H1 (cell line): Measurements from ENCODE around the gene HSPBP1. TPM values are rescaled to one million over a fixed set of nuclear protein-coding genes. Genes with fewer than 3 reads are reported as not detected.

Experiments
- CTCF ChIA-PET: fragments of 300-600 bp; sonication (Branson Sonifier 250); formaldehyde crosslinking; loops from one replicate; lab custom pipeline; 2021; ENCODE audit not compliant: partially characterized antibody; lab: Charles Lee
- POLR2A ChIA-PET: fragments of 300-600 bp; sonication (Branson Sonifier 250); formaldehyde crosslinking; loops from one replicate; lab custom pipeline; 2021; ENCODE audit warnings: inconsistent platforms; ENCODE audit not compliant: partially characterized antibody; lab: Charles Lee
- DNase-seq, 2 experiments: peaks; one replicate each; pipeline versions ENCODE4 v3.0.0 to v3.0.0-alpha.2; 2010 to 2022; ENCODE audit warnings: low spot score in 2 of 2, low read depth in 1 of 2, mixed read lengths in 1 of 2
- FAIRE-seq: peaks from 2 replicates; lab custom pipeline; 2011; peaks lifted over from hg19 to GRCh38; lab: Jason Lieb, UNC
- H2AFZ ChIP-seq: 2 replicates; pipeline ENCODE4 v1.8.1; 2012; ENCODE audit warnings: low read length, inconsistent platforms
- H2AK5ac ChIP-seq: 2 replicates; pipeline ENCODE4 v1.6.1; 2013; ENCODE audit warnings: low read depth, low read length
- H2BK120ac ChIP-seq: replicated peaks from 2 replicates; pipeline ENCODE3; 2013; ENCODE audit warnings: low read depth, low read length, inconsistent platforms
- H2BK12ac ChIP-seq: 2 replicates; pipeline ENCODE4 v1.6.1; 2013; ENCODE audit warnings: low read depth, low read length
- H2BK15ac ChIP-seq: 2 replicates; pipeline ENCODE4 v1.6.1; 2013; ENCODE audit warnings: low read length
- H2BK20ac ChIP-seq: 2 replicates; pipeline ENCODE4 v1.6.1; 2013; ENCODE audit warnings: low read length
- H2BK5ac ChIP-seq: 2 replicates; pipeline ENCODE4 v1.6.1; 2013; ENCODE audit warnings: low read depth, low read length
- H3K14ac ChIP-seq: 2 replicates; pipeline ENCODE4 v1.6.1; 2013; ENCODE audit warnings: inconsistent platforms; ENCODE audit not compliant: insufficient read length
- H3K18ac ChIP-seq: 2 replicates; pipeline ENCODE4 v1.6.1; 2013; ENCODE audit warnings: low read length; ENCODE audit errors: extremely low read depth
- H3K23ac ChIP-seq: 2 replicates; pipeline ENCODE4 v1.6.1; 2013; ENCODE audit warnings: inconsistent platforms; ENCODE audit not compliant: insufficient read length
- H3K23me2 ChIP-seq: 2 replicates; pipeline ENCODE4 v1.6.1; 2013; ENCODE audit warnings: low read depth, low read length
- H3K27ac ChIP-seq: 2 replicates; pipeline ENCODE4 v1.6.1; 2011; ENCODE audit warnings: low read depth, low read length, inconsistent platforms
- H3K27me3 ChIP-seq, 4 experiments: replicated peaks in 1 of 4; 1 replicate in 1 of 4; 2 replicates in 3 of 4; pipeline versions ENCODE4 v1.6.1 to v1.8.1; 2011 to 2013; ENCODE audit warnings: low read length in 3 of 4, mild to moderate bottlenecking in 3 of 4, inconsistent platforms in 2 of 4, mixed read lengths in 2 of 4, moderate library complexity in 1 of 4; ENCODE audit not compliant: control insufficient read depth in 3 of 4, insufficient read depth in 3 of 4; ENCODE audit errors: extremely low read depth in 1 of 4
- H3K36me3 ChIP-seq, 4 experiments: 2 replicates each; pipeline versions ENCODE4 v1.6.1 to v1.8.1; 2011 to 2013; ENCODE audit warnings: mild to moderate bottlenecking in 4 of 4, low read length in 3 of 4, moderate library complexity in 2 of 4, control low read depth in 1 of 4, inconsistent platforms in 1 of 4; ENCODE audit not compliant: insufficient read depth in 4 of 4, control insufficient read depth in 2 of 4
- H3K4ac ChIP-seq: replicated peaks from 2 replicates; pipeline ENCODE3; 2013; ENCODE audit warnings: low read length, low read depth, mixed read lengths, inconsistent platforms; ENCODE audit not compliant: insufficient read length
- H3K4me1 ChIP-seq, 4 experiments: replicated peaks in 1 of 4; 1 replicate in 1 of 4; 2 replicates in 3 of 4; pipeline versions ENCODE4 v1.6.1 to v1.8.1; 2011 to 2013; ENCODE audit warnings: low read length in 3 of 4, inconsistent platforms in 2 of 4, mixed read lengths in 1 of 4; ENCODE audit not compliant: insufficient read depth in 4 of 4, control insufficient read depth in 3 of 4
- H3K4me2 ChIP-seq, 2 experiments: 2 replicates each; pipeline versions ENCODE4 v1.6.1 to v1.8.1; 2011 to 2013; ENCODE audit warnings: low read depth in 2 of 2, low read length in 2 of 2, control low read depth in 1 of 2, inconsistent platforms in 1 of 2, mild to moderate bottlenecking in 1 of 2; ENCODE audit not compliant: insufficient read depth in 1 of 2
- H3K4me3 ChIP-seq, 4 experiments: fragments of 200-600, 300-600 bp in 1 of 4; sonication (generic), shearing (Covaris generic), sonication (Bioruptor Twin) in 1 of 4; 2 replicates each; pipeline versions ENCODE4 v1.5.1 to v1.8.1; 2011 to 2016; ENCODE audit warnings: low read length in 4 of 4, low read depth in 3 of 4, control low read depth in 2 of 4, inconsistent platforms in 2 of 4, mild to moderate bottlenecking in 2 of 4, mixed read lengths in 1 of 4, moderate library complexity in 1 of 4; ENCODE audit not compliant: insufficient read depth in 2 of 4; ENCODE audit errors: extremely low read depth in 1 of 4
- H3K56ac ChIP-seq: replicated peaks from 2 replicates; pipeline ENCODE3; 2013; ENCODE audit warnings: low read depth, mild to moderate bottlenecking, mixed read lengths, low read length, inconsistent platforms; ENCODE audit not compliant: insufficient read length
- H3K79me1 ChIP-seq: 2 replicates; pipeline ENCODE4 v1.6.1; 2013; ENCODE audit warnings: low read depth, low read length, control low read depth
- H3K79me2 ChIP-seq, 2 experiments: 2 replicates each; pipeline versions ENCODE4 v1.6.1 to v1.8.1; 2012 to 2013; ENCODE audit warnings: low read length in 2 of 2, mild to moderate bottlenecking in 2 of 2, inconsistent platforms in 1 of 2; ENCODE audit not compliant: insufficient read depth in 2 of 2, control insufficient read depth in 1 of 2
- H3K9ac ChIP-seq, 4 experiments: replicated peaks in 1 of 4; 1 replicate in 1 of 4; 2 replicates in 3 of 4; pipeline versions ENCODE4 v1.6.1 to v1.8.1; 2011 to 2013; ENCODE audit warnings: low read depth in 3 of 4, low read length in 3 of 4, control low read depth in 2 of 4, mild to moderate bottlenecking in 2 of 4, moderate library complexity in 2 of 4, inconsistent platforms in 1 of 4; ENCODE audit errors: extremely low read depth in 1 of 4
- H3K9me3 ChIP-seq, 2 experiments: 2 replicates each; pipeline versions ENCODE4 v1.6.1 to v1.8.1; 2012 to 2013; ENCODE audit warnings: mild to moderate bottlenecking in 2 of 2, moderate library complexity in 2 of 2, control low read depth in 1 of 2, inconsistent platforms in 1 of 2, low read depth in 1 of 2, low read length in 1 of 2, mixed read lengths in 1 of 2; ENCODE audit not compliant: insufficient read depth in 2 of 2
- H4K20me1 ChIP-seq, 2 experiments: replicated peaks in 1 of 2; 2 replicates each; pipeline versions ENCODE3 to v1.8.1; 2011 to 2013; ENCODE audit warnings: inconsistent platforms in 2 of 2, low read length in 2 of 2, mild to moderate bottlenecking in 1 of 2; ENCODE audit not compliant: insufficient read depth in 2 of 2, control insufficient read depth in 1 of 2
- H4K5ac ChIP-seq: 2 replicates; pipeline ENCODE4 v1.6.1; 2013; ENCODE audit warnings: low read length, low read depth, mixed read lengths, inconsistent platforms; ENCODE audit not compliant: insufficient read length
- H4K8ac ChIP-seq: 2 replicates; pipeline ENCODE4 v1.8.0; 2013; ENCODE audit warnings: mild to moderate bottlenecking, moderate library complexity, low read length, inconsistent platforms; ENCODE audit not compliant: insufficient read depth; ENCODE audit errors: extremely low read depth
- H4K91ac ChIP-seq: replicated peaks from 2 replicates; pipeline ENCODE3; 2013; ENCODE audit warnings: low read length, mixed read lengths, inconsistent platforms; ENCODE audit not compliant: insufficient read length
- SAP30 ChIP-seq: fragments of 300-600 bp; sonication (generic); IDR thresholded peaks from 2 replicates; pipeline ENCODE4 v1.7.1; 2012; ENCODE audit warnings: low read length, moderate library complexity, mild to moderate bottlenecking, inconsistent platforms; ENCODE audit not compliant: insufficient read depth, insufficient replicate concordance
- WGBS, 2 experiments: shearing (Covaris generic) in 1 of 2; methylation state at CpG; one replicate each; pipeline versions ENCODE4 v1.1.6 to v1.1.7; 2013 to 2015; ENCODE audit warnings: low lambda C conversion rate in 2 of 2, mixed read lengths in 2 of 2, inconsistent platforms in 1 of 2, low coverage in 1 of 2, missing lambda C conversion rate in 1 of 2; ENCODE audit not compliant: insufficient replicate concordance in 2 of 2, insufficient coverage in 1 of 2, insufficient read length in 1 of 2; ENCODE audit errors: extremely low coverage in 1 of 2, missing lambda C conversion rate in 1 of 2; 5-methylcytosine and 5-hydroxymethylcytosine counted together
- polyA plus RNA-seq, 7 experiments: library from polyadenylated mRNA; depleted of rRNA in 3 of 7; stranded (reverse) in 5 of 7; unstranded in 2 of 7; fragments of >200 nt in 5 of 7; fragments of 200-250 nt in 2 of 7; gene quantifications; 1 replicate in 5 of 7; 2 replicates in 1 of 7; 4 replicates in 1 of 7; pipeline versions ENCODE4 v1.2.1 to v1.2.3, GENCODE V29; 2011 to 2013; ENCODE audit warnings: missing spikeins in 2 of 7, mixed read lengths in 2 of 7
- total RNA-seq: library from RNA; stranded (reverse); fragmentation: NEBNext Ultra II Directional; extraction: Animal tissue kit (Norgen Biotek cat#: 25700); gene quantifications from 2 replicates; pipeline ENCODE4 v1.2.1, GENCODE V29; 2021

HSPBP1 gene
- total and polyA plus RNA-seq, 2 of the 8 experiments (the other 6 are each of a cell fraction or from before 2014, with no cell fraction given), result 63.4 to 100 TPM

DNA sequence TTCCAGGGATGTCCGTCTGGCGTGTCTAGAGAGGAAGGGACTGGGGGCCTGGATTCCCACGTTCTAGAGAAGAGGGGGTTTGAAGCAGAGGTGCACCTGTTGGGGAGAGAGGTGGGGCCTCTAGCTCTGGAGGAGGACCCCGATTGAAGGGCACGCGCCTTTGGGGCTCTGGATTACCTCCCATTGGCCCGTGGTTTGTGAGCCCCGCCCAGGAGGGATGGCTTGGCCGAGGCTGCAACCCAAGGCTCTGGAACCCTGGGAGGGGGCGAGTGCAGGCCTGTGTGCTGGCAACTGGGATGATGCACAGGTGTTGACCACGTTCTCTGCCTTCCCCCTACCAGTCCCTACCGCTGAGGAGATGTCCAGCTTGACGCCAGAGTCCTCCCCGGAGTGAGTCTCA, 25.1 kb upstream of the HSPBP1 start:
- Histone ChIP-seq H2BK20ac (no peak overlapping the region), H3K23ac (no peak overlapping the region), H3K36me3 (peaks cover 21 to 54% (median 39%) of the 10 kb centered on the region in 4 experiments), H2AFZ (no peak overlapping the region), H3K4me1 (peaks cover 0 to 8% (median 3%) of the 10 kb centered on the region in 4 experiments; a peak in 3 of 7 replicates), H4K91ac (no peak overlapping the region), H4K8ac (no peak overlapping the region), H3K23me2 (peaks cover 2% of the 10 kb centered on the region; the same call in 1 of the 2 replicates), H3K27me3 (no peaks in the 10 kb centered on the region), H4K5ac (no peak overlapping the region), H2BK12ac (0 out of 2 replicates have a peak overlapping the region, but pooled peaks have one; percentile 2), H3K27ac (no peak overlapping the region), H3K4me2 (no peak overlapping the region), H3K9me3 (no peaks in the 10 kb centered on the region), H3K79me1 (no peaks in the 10 kb centered on the region; the same call in 1 of the 2 replicates), H3K79me2 (no peaks in the 10 kb centered on the region), H2AK5ac (no peak overlapping the region), H3K4me3 (no peak overlapping the region), H3K4ac (no peak overlapping the region), H3K18ac (no peak overlapping the region), H2BK120ac (no peak overlapping the region), H3K9ac (no peak overlapping the region), H3K14ac (no peak overlapping the region), H4K20me1 (peaks cover 0 to 5% of the 10 kb centered on the region in 2 experiments), H3K56ac (no peak overlapping the region), H2BK15ac (no peak overlapping the region), H2BK5ac (no peak overlapping the region)
- CTCF ChIA-PET, result interaction anchor here (0.9 kb wide), 1 partner anchor 145 kb away, joined by 3 read pairs; no protein-coding TSS in a partner anchor
- 84% methylated on average over 14 of the region's 14 CpGs; no CpG with 5 or more reads in 1 of the 2 experiments for WGBS, 2 experiments
- POLR2A ChIA-PET, result interaction anchor here (0.5 to 1.7 kb wide), 6 partner anchors 12 to 102 kb away, joined by 3 read pairs; partner anchors contain the start of genes HSPBP1 and KMT5C
- DNase-seq (peak in 1 of 2 experiments; percentile 71), FAIRE-seq (no peak)
- no peak for TF ChIP-seq SAP30
